Upper lobe of left lung (tissue), 4 donors: ENCODE data around the gene PDSS1.

Experiments
- EP300 ChIP-seq, 4 donors: sonication (generic); formaldehyde crosslinking; IDR thresholded peaks; one replicate each; pipeline ENCODE4 v1.5.1; 2017; ENCODE audit warnings: antibody characterized with exemption in 4 of 4, control low read depth in 2 of 4
- POLR2A ChIP-seq, 4 donors: fragments of 450-650 bp; IDR thresholded peaks; one replicate each; pipeline ENCODE4 v1.5.1; 2016 to 2017; ENCODE audit warnings: antibody characterized with exemption in 4 of 4, mild to moderate bottlenecking in 2 of 4
- POLR2AphosphoS5 ChIP-seq, 2 donors: sonication (generic); formaldehyde crosslinking; IDR thresholded peaks; one replicate each; pipeline ENCODE4 v1.5.1; 2017; ENCODE audit warnings: antibody characterized with exemption in 2 of 2
- TF ChIP-seq, protein P1 (sequence below), 6 experiments: fragments of 450-650 bp in 4 of 6; fragments of 200-600 bp in 2 of 6; sonication (generic) in 2 of 6; IDR thresholded peaks; one replicate each; pipeline ENCODE4 v1.5.1; 2016 to 2019; ENCODE audit warnings: antibody characterized with exemption in 6 of 6

DNA sequence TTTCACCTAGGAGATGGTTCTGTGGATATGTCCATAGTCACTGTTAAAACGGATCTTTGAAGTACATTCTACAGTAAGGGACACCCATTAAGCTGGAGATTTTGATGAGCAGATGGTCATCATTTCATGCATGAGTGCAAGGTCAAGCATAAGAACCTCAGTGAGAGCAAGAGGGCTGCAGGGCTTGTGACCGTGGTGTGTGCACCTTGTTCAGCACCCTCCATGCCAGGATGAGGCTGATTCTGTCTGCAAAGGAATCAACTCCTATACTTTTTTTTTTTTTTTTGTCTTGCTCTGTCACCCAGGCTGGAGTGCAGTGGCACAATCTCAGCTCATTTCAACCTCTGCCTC, 17.6 kb downstream of the PDSS1 start:
- TF ChIP-seq, protein P1, sequence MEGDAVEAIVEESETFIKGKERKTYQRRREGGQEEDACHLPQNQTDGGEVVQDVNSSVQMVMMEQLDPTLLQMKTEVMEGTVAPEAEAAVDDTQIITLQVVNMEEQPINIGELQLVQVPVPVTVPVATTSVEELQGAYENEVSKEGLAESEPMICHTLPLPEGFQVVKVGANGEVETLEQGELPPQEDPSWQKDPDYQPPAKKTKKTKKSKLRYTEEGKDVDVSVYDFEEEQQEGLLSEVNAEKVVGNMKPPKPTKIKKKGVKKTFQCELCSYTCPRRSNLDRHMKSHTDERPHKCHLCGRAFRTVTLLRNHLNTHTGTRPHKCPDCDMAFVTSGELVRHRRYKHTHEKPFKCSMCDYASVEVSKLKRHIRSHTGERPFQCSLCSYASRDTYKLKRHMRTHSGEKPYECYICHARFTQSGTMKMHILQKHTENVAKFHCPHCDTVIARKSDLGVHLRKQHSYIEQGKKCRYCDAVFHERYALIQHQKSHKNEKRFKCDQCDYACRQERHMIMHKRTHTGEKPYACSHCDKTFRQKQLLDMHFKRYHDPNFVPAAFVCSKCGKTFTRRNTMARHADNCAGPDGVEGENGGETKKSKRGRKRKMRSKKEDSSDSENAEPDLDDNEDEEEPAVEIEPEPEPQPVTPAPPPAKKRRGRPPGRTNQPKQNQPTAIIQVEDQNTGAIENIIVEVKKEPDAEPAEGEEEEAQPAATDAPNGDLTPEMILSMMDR (IDR thresholded peaks at IDR 0.05) = no peak
- TF ChIP-seq POLR2AphosphoS5 (IDR thresholded peaks at IDR 0.05) (no peak), POLR2A (IDR thresholded peaks at IDR 0.05) (no peak), EP300 (IDR thresholded peaks at IDR 0.05) (no peak)
